NCI-H146 treated with DMSO at 0.1 percent for 48 hours (cell line): ENCODE data around the gene NEU2.
"Not testable (repeated sequence)": the region's sequence is repeated elsewhere in the genome, so short reads cannot be mapped to it uniquely, and the experiment has no call there.

ENCODE experiments used
- DNase-seq: peaks from one replicate; lab custom pipeline; 2025; ENCODE audit not compliant: unreplicated experiment; lab: John Stamatoyannopoulos, UW

The NEU2 gene

DNA sequence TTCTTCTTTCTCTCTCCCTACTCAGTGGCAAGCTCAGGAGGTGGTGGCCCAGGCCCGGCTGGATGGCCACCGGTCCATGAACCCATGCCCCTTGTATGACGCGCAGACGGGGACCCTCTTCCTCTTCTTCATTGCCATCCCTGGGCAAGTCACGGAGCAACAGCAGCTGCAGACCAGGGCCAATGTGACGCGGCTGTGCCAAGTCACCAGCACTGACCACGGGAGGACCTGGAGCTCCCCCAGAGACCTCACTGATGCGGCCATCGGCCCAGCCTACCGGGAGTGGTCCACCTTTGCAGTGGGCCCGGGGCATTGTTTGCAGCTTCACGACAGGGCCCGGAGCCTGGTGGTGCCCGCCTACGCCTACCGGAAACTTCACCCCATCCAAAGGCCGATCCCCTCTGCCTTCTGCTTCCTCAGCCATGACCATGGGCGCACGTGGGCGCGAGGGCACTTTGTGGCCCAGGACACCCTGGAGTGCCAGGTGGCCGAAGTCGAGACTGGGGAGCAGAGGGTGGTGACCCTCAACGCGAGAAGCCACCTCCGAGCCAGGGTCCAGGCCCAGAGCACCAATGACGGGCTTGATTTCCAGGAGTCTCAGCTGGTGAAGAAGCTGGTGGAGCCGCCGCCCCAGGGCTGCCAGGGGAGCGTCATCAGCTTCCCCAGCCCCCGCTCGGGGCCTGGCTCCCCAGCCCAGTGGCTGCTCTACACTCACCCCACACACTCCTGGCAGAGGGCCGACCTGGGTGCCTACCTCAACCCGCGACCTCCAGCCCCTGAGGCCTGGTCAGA, 1.8 kb downstream of the NEU2 start:
- DNase-seq: no peak

DNA sequence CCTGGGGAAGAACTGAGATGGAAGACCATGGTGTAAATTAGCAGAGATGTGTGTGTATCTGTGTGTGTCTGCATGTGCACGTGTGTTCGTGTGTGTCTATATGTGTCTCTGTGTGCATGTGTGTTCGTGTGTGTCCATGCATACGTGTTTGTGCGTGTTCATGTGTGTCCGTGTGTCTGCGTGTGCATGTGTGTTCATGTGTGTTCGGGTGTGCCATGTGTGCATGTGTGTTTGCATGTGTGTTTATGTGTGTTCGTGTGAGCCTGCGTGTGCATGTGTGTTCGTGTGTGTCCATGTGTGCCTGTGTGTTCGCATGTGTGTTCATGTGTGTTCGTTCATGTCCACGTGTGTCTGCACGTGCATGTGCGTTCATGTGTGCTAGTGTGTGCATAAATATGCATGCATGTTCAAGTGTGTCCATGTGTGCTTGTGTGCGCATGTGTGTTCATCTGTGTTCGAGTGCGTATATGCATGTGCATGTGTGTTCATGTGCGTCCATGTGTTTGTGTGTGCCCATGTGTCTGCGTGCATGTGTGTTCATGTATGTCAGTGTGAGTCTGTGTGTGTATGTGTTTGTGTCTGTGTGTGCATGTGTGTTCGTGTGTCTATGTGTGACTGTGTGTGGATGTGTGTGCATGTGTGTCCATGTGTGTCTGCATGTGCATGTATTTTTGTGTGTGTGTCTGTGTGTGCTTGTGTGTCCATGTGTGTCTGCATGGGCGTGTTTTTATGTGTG, 3.1 kb downstream of the NEU2 start:
- DNase-seq: no peak

GRCh38 chr2:233036162-233036838, 3.8 kb downstream of the NEU2 start:
- DNase-seq: no peak

DNA sequence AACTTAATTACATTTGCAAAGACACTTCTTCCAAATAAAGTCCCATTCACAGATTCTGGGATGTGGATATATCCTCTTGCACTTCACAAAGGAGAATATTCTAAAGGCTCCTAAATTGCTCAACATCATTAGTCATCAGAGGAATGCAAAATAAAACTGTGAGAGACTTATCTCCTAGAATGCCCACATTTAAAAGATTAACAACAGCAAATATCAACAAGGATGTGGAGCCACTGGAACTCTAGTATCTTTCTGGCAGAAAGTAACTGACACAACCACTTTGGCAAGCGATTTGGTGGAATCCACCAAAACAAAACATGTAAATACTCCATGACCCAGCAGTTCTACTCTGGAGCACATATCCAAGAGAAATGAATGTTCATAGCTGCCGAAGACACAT, 4.6 kb downstream of the NEU2 start:
- DNase-seq: no peak

GRCh38 chr2:233039212-233039845, 6.9 kb downstream of the NEU2 start:
- DNase-seq: no peak

DNA sequence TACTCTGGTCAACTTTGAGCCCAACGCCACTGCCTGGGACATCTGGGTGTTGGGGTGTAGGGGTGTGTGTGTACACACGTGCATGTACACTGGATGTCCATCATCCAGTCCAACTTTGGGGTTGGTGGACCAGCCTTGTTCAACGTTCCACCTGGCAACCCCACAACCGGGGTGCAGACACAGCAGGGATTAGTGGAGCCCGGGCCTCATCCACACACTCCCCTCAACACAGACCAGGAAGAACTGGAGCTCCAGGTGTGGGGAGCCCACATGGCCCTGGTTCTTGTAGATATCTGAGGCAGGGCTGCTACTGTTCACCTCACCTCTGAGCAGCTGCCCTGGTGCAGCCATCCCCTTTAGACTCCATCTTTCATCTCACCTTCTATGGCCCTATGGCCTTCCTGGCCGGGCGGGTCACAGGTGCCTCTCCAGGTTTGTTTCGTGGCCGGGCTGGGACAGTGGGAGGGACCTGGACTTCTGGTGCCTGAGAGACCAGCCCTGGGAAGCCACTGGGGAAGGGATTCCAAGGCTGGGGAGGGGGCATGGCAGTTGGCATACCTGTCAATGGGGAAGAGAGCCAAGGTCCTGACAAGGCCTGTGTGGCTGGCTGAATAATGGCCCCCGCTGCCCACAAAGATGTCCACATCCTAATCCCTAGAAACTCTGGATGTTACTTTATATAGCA, 7.5 kb downstream of the NEU2 start:
- DNase-seq: no peak

GRCh38 chr2:233040571-233040970, 8.1 kb downstream of the NEU2 start:
- DNase-seq: no peak

- DNase-seq: no peak
These were observed 9.4 kb downstream of the NEU2 start for GRCh38 chr2:233041722-233042323.

GRCh38 chr2:233042549-233042948, 10.1 kb downstream of the NEU2 start:
- DNase-seq: no peak

DNA sequence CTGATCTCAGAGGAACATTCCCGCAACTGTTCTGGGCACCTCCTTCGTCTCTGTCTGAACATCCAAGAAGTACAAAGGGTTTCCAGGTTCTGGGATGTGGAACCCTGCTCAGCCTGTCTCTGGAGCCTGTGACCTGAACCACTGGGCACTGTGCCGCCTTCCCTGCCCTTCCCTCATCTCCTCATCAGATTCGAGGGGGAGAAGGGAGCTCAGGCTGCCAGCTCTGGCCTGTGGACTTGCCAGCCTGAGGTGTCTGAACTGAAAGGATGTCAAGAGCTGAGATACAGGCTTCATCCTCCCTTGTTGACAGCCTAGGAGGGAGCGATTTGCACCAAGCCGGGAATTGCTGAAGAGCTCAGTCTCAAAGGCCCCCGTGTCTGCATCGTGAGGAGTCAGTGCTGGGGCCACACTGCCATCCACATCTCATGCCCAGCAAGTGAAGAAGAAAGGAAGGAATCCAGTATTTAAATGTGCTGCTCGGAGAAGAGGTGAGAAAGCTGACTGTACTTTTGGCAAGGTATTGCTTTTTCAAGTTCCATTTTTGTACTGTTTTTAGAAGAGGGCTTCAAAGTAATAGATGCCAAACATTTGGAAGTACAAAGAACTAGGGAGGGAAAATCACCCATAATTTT, 12.6 kb downstream of the NEU2 start:
- no peak for DNase-seq

DNA sequence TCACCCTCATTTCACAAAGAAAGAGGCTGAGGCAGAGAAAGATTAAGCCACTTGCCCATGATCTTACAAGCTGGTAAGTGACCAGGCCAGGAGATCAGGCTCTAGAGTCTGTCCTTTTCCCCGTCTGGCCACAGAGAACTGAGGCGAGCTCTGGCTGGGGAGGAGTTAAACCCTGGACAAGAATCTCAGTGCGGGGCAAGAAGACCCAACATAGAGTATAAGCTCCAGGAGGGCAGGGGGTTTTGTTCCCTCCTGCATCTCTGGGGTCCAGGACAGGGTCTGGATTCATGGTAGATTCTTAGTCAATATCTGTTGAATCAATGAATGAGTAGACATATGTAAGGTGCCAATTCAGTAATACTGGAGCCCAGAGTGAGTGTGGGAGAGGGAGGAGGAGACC, 14.7 kb downstream of the NEU2 start:
- no peak for DNase-seq

GRCh38 chr2:233047667-233048066, 15.2 kb downstream of the NEU2 start:
- no peak for DNase-seq

- no peak for DNase-seq
These were observed 16.2 kb downstream of the NEU2 start for GRCh38 chr2:233048569-233049193.

DNA sequence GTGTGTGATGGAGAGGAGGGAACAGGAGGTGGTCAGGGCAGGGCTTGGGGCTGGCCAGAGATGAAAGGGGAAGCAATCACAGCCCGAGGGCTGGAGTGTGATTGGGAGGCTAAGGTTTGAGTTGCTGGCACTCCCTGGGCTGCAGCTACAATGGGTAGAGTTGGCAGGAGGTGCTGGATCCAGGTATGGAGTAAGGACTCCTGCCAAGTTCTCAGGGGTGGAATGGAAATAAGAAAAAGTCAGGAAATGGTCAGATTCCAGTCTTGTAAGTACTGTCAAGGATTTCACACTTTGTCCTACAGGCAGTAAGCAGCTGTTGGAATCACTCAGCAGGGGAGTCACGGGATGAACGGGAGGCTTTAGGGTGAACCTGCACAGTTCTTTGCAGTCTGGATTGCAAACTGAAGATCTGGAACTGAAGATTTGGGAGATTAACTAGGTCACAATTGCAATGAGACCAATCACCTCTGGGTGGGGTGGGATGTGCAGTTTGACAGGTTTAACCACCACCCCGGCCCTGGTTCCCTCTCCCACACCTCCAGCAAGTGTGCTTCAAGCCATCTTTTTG, 16.8 kb downstream of the NEU2 start:
- no peak for DNase-seq

GRCh38 chr2:233051241-233052149, 19.0 kb downstream of the NEU2 start:
- no peak for DNase-seq

- DNase-seq: not testable (repeated sequence)
These were observed 20.0 kb downstream of the NEU2 start for GRCh38 chr2:233052517-233052916.

DNA sequence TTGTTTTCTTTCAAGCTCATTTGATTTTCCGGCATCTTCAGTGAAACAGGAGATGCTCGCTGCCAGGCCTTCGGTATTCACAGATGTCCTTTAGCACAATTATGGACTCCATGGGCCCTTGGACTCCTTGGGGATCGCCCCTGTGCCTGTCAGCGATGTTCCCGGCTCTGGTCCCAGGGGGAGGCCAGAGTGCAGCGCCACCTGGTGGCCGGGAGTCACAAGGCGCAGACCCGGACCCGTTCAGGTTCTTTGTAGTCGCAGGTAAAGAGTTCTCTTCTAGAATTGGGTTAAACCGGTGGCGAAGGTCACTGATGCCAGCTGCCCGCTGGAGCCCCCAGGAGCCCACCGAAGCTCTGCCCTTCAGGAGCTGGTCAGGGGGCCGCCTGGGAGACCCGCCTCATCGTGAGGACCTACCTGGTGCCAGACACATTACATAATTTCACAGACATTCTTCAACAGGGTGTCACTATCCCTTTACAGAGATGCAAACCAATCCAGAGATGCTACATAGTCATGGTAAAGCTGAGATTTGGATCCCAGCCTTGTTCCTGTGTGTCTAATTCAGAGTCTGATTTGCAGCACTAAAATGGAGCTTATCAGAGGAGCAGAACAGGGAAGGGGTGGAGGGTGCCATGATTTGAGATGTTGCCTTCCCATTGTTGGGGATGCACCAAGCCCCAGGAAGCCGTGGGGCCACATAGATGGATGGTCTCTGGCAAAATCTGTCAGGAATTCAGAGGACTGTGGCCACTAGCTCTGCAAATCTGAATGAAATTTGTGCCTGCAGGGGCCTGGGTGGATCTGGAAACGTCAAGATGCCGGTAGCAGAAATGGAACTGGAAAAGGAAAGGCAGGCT, 21.7 kb downstream of the NEU2 start:
- DNase-seq: no peak
